NCI-H510A (cell line): ENCODE results near the gene IRF6.
"Not testable (repeated sequence)": the region's sequence is repeated elsewhere in the genome, so short reads cannot be mapped to it uniquely, and the experiment has no call there.

ENCODE experiments used
- DNase-seq: peaks from one replicate; lab custom pipeline; 2025; lab: John Stamatoyannopoulos, UW

IRF6 gene

DNA sequence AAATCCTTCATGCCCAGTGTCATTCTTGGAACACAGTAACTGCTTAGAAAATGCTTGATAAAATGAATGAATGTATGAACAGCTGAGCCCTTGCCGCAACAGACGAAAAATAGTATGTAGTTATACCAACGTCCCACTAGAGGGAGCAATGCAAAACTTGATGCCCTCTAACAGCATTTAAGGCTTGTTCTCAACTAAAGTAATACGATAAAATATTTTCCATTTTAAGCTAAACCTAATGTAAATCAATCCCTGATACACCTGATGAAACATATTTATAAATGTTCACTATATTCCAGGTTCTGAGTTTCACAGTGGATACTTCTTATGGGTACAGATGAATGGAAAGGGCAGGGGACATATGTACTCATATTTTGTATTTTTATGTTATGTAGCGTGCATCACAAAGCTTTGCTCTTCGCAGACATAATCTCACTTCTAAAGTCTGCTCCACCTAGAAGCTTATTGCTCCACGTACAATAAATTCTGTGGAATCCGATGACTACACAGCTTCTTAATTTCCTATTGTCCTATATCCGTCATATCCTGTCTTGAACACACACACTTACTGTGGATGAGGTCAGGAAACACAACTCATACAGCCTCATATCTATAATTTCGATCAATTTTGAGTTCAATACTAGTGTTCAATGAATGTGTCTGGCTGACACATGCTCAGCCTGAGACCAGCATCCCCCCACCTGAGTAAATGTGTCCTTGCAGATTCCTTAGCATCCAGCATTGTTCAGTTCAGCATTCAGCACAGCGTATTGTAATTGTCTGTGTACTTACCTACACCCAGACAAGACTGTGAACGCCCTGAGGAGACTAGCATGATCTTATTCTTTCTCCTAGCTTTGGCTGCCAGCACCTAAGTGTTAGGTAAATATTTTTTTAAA lies 17.4 kb upstream of the IRF6 start:
- DNase-seq, result no peak

DNA sequence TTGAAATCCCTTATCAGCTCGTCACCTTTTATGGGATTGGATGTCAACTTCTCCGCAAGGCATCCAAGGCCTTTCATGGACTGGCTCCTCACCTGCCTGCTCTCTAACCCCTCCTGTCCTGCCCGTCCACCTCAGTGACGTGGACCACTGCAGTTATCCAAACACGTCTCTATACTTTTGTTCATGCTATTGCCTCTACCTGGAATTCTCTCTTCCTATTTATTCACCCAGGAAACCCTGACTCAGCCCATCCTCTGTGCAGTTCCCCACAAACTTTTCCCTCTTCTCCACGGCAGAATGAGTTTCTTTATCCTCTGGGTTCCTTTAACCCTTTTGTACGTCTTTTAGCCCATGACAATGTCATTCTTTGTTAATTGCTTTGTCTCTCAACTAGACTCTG lies 16.8 kb upstream of the IRF6 start:
- DNase-seq, result no peak

DNA sequence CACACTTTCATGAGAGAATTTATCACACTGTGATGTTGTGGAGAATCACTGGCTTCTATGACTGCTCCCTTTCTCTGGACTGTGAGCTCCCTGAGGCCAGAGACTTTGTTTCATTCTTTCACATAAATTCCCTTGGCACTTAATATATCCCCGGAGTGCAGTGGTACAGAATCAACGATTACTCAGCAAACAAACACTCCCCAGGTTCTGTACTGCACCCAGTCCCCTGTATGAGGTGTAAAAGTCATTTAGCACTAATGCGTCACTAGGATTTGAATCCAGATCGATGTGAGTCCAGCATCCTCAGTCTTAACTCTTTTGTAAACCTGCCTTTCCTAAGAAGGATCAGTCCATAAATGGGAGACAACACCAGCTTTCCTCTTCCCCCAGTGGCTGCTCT lies 15.0 kb upstream of the IRF6 start:
- no peak for DNase-seq

DNA sequence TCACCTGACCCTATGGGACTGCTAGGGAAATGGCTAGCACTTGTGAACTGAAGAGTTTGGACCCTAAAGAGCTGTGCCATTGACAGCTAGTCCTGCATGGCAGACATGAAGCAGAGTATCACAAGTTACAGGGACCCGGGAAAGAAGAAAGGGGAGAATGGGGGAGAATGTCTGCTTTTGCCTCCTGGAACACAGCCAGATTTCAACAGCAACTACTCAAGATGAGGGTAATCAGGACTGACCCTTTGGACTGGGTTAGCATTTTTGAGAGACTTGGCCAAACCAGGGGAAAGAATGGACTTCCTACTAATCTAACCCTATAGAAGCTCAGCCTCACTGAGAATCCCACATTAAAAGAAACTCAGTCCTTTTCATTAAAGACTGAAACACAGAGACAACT lies 13.1 kb upstream of the IRF6 start:
- DNase-seq, result no peak

DNA sequence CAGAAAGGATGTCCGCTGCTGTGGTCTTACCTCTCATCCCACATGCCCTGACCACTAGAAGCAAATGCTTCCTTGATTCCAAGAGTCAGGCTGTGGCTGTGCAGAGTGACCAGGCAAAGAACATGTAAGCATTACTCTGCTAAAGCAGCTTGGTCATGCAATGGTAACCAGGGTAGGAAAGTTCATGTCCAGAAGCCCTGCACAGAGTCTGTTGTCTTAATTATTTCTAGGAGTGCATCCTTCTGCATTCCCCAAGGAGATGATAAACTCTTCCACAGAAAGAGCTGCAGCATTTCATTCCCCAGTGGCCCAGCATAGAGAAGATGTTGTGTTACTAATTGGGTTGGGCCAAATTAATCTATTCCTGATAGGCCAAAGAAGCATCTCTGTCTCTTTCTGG lies 11.7 kb upstream of the IRF6 start:
- no peak for DNase-seq

DNA sequence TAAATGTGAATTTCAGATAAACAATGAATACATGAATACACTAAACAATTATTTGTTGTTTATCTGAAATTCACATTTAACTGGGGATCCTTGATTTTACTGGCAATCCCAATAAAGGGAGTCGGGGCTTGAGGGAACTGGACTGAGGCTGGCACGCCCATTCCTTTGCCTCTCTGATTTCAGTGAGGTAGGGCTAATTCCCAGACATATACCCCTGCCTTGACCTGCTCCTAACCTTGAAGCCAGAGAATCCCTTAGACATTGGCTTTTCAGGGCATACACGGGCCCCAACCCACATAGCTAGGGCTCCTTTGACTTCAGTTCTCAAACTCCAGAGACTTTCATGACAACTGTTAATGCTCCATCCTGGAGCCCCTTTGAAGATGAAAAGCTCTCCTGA lies 11.0 kb upstream of the IRF6 start:
- no peak for DNase-seq

DNA sequence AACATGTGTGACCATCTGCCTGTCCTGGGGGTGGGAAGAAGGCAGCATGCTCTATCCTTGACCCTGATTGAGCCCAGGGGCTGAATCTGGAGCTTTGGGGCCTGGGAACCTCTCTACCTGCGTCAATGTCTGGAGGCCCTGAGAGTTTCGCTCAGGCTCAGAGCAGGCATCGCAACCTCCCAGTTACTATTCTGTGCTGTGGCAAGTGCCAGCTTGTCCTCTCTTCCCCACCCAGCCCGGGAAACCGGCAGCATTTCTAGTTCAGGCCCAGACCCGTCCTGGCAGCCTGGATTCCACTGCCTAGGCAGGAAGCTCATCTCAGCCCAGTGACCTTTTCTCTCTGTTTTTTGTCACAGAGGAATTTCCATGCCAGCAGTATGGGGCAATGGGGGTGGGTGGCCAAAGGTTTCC lies 10.0 kb upstream of the IRF6 start:
- peak; percentile 9 for DNase-seq

DNA sequence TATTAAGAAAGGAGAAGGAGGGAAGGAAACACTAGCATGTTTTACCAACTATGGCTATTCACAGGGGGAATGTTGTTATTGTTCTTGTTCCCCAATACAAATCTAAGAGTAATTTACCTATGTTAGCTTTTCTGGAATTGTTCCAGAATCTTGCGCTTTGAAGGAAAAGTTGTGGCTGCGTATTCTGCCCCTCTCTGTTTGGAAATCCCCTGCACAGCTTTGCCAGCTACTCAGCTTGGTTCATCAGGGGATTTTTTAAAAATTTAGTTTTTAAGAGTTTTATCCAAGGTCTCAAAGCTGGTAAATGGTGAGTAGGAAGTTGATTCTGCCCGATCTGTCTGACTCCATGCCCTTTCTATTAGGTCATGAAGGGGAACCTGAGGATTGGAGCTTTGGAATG lies 9.5 kb upstream of the IRF6 start:
- DNase-seq, result no peak

DNA sequence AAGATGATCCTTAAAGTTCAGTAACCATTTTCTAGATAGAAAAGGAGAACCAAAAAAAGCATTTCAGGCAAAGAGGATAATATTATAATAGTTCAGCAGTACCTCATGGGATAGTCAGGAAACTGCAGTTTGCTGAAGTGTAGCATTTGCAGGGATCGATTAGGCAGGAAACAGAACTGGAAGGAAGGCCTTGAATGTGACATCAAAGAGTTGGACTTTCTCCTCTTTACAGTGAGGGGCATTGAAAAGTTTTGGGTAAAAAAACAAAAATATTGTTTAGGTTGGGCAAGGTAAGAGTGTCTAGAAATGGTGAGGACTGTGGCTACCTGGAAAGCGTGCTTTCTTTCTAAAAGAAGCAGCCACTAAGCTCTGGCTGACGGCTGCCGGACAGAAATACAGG lies 8.0 kb upstream of the IRF6 start:
- no peak for DNase-seq

DNA sequence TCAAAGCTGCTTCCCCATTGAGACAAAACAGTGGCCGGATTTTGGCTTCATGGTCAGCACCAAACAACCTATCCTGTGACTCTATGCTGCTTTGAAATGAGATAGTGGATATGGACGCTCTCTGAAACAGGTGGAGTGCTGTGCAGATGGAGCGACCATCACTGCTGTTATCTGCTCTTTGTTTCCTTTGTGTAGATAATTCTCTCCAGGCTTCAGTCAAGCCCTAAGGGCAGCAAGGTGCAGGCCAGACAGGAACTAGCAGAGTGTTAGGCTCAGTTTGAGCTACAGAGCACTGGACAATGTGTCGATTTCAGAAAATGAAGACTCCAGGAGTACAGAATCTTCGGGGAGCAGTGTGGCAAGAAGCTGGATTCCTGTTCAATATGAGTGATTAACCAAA lies 4.8 kb upstream of the IRF6 start:
- DNase-seq, result no peak

DNA sequence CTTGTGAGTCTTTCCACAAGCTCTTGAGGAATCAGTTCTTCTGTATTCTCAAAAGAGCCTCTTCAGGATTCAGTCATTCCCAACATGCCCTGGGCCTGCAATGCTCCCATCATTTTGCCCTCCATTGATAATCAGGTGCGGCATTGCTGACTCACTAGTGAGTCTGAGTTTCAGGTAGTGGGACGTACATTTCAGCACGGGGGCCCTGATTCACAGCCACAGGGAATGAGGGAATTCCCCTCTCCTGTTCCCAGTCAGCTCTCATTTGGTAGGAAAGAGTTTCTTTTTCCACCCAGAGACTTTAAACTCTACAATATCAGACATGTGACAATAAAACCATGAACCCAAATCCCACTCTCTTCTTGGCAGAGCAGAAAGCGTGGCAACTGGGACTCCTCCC lies 3.7 kb upstream of the IRF6 start:
- DNase-seq, result no peak

DNA sequence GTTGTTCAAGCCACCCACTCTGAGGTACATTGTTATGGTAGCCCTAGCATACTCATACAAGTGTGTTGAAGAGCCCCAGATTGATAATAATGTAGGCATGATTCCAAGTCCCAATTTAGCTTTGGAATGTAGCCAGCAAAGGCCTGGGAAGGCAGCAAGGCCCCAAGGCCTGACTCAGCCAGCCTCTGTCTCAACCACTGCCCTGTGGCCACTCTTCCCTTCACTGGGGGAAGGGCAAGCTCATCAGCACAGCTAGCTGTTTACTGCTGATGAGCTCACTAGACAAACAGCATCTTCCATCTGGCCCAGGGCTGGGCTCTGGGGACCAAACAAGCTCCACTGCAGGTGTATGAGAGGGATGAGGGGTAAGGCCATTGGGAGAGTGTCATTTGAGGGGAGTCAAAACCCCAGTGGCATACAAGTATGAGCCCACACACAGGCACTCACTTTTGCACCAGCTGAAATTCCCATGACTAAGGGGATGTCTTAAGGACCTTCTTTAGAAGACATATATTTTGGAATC lies 2.2 kb upstream of the IRF6 start:
- DNase-seq, result peak; percentile 30

DNA sequence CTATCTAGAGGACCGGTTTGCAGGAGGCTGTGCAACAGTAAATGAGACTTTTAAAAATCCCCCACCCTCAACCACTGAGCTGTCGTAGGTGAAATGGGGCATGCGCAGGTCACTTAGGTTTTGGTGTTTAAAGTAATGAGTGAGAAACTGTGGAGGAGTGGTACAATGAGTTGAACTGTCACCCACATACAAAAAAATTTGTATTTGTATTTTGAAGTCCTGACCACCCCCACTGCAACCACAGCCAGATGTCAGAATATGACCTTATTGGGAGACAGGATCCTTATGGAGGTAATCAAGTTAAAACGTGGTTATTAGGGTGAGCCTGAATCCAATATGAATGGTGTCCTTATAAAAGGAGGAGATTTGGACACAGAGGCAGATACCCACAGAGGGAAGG lies 1.6 kb upstream of the IRF6 start:
- DNase-seq, result no peak

DNA sequence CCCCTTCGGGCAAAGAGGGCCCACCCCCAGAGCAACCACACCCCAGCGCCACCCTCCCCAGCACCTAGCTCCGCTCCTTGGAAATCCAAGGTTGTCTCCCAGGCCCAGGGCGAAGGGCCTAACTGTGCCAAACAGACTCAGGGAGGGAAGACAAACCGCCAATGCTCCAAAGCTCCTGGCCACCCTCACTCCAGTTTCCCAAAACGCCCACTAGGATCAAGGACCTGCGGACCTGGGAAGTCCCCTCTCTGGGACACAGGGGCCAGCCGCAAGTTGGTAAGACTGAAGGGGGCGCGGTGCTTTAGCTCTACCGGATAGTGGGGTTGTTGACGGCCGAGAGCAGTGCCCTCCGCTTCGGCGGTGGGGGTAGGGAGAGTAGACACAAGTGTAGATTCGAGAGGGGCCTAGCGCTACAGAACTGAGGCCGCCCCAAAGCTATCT lies 581 bp downstream of the IRF6 start:
- no peak for DNase-seq

DNA sequence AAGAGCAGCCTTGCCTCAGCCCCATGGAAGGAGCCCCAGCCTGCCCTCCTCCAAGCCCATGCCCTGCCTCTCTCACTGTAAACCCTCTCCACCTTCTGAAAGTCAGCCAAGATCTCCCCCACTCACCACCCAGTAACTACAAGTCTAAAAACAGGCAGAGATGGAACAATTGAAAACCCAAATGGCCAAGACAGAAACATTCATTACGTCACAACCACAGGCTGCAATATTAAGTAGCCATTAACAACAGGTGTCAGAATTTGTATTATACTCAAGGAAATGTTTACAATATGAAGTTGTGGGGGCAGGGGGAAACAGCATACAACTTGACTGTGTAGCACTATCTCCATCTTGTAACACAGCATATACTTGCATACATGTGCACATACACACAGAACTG lies 2.4 kb downstream of the IRF6 start:
- no peak for DNase-seq

DNA sequence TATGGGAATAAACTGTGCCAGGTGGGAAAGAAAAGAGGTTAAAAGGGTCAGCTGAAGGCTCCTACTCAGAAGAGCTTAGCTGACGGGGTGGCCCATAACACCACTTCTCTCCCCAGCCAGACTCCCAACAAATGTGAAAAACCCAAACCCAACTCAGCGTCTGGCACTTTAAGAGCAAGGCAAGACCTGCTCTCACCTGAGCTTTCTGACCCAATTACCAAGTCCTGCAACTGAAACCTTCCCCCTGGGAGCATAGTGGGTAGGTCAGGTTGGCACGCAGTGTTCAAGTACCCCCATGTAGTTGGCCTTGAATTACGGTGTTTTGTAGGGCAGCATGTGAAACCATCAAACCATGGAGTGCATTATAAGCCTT lies 3.2 kb downstream of the IRF6 start:
- DNase-seq, result no peak

DNA sequence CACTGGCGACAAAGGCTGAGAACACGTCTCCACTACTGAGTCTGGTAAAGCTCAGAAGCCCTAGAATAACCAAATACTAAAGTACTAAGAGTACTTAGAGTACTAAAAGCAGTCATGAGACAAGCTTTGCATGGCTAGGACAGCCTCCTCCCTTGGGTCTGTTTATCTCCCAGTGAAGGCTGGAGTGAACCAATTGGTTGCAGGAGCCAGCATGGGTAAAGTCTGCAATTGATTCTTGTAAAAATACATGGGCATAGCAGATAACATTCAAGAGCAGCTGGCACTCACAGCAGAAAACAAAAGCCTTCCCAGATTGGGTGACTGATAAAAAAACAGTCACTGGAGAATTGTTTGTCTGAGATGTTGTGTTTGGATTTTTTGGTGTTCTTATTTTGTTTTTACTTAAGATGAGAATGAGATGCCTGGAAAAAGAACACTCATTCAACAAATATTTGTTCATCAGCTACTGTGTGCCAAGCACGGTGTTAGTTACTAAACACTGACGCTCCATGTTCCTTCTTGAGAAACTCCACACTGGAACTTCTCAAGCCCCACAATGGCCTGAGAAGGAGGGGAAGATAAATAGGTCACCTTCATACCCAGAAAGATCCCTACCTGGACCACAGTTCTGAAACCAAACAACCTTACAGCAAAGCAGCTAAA lies 3.7 kb downstream of the IRF6 start:
- DNase-seq, result no peak

DNA sequence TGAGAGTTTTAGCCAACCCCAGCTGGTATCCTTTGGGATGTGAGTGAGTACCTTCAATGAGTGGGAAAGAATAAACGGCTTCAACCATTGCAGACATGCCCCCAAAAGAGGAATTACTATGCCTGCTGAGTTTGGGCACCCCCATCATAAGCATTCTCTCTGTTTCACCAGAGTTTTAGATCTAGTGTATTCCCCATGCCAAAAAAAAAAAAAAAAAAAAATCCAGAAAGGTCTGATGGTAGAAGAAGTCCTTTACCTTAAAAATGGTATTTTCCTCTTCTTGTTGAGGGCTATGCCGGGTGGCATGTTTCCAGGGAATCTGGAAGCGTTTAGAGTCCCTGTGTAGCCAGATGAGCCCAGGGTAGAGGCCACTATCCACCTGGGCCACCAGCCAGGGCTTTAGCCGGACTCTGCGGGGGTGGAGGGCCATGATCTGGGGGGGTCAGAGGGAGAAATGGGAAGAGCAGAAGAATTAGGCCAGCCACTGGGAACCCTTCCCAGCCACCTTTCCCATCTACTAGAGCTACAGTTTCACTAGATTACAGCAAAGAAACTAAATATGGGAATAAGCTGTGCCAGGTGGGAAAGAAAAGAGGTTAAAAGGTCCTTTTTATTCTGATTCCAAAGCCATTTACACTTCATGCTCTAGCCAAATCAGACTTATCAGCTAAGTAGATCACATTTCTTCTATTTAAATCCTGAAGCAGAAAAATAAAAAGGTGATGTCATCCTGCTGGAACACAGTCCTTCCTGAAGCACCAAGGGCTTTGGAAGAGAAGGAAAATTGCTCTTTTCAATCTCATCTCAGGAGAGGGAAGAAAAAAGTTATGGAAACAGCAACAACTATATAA lies 4.7 kb downstream of the IRF6 start:
- DNase-seq, result no peak

DNA sequence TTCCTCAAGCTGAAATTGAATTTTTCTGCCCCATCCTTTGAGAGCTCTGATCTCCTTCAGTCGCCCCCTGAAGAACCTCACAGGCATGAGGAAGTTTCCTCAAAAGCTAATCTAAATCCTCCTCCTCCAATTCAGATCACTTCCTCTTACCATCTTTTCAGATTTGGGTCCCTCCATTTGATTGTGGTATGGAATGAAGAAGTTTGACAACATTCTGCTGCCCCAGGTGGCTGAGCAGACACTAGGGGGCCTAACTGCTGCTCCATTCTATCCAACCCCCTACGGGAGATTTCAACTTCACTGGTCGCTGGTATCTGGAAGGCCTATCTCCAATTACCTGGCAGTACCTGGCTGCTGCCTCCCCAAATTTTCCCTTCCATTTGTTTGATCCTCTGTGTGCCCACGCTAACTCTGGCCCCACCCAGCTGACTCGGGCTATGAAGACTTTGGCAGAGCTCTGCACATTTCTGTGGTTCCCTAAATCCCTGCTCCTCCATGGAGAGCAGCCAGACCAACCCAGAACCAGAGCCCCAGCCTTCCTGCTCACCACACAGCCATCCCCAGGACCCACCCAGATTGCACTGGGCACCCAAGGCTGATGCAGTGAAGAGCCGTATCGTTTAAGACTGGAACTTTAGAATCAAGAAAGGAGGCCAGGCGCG lies 7.8 kb downstream of the IRF6 start:
- DNase-seq, result no peak

DNA sequence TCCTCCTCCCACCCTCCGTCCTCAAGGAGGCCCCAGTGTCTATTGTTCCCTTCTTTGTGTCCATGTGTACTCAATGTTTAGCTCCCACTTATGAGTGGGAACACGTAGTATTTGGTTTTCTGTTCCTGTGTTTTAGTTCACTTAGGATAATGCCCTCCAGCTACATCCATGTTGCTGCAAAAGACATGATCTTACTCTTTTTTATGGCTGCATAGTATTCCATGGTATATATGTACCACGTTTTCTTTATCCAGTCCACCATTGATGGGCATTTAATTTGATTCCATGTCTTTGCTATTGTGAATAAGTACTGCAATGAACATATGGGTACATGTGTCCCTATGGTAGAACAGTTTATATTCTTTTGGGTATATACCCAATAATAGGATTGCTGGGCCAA lies 12.2 kb downstream of the IRF6 start:
- DNase-seq, result not testable (repeated sequence)

DNA sequence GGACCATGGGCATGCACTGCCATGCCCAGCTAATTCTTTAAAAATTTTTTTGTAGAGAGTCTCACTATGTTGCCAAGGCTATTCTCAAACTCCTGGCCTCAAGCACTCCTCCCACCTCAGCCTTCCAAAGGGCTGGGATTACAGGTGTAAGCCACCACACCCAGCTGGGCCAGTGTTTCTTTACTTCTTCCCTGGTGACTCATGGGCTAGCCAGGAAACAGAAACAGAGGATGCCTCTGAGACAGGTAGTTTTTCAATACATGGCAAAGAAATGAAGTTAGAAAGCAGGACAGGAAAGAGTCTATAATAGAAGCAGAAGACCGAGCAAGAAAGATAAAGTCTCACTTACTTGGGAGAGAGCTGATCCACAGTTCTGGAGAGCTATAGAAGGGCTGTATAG lies 14.0 kb downstream of the IRF6 start:
- no peak for DNase-seq
